Stimulated activated CD4-positive, alpha-beta T cell treated with anti-CD3 and anti-CD28 coated beads, Interleukin-1b, Interleukin-23, amount 100 ng/mL, for 48 hours (primary cell): Measurements from ENCODE around the gene MAP7D1.

Source experiments
- DNase-seq: peaks from one replicate; pipeline ENCODE4 v3.0.0-alpha.2; 2020

Gene MAP7D1

GRCh38 chr1:36128126-36128904 lies 27.6 kb upstream of the MAP7D1 start:
- no peak for DNase-seq

- DNase-seq = no peak
Observed at GRCh38 chr1:36128905-36129206, 27.1 kb upstream of the MAP7D1 start.

- DNase-seq = no peak
Observed at GRCh38 chr1:36132029-36132428, 23.9 kb upstream of the MAP7D1 start.

- DNase-seq = no peak
Observed at GRCh38 chr1:36133484-36133883, 22.5 kb upstream of the MAP7D1 start.

GRCh38 chr1:36134031-36134430 lies 21.9 kb upstream of the MAP7D1 start:
- no peak for DNase-seq

- DNase-seq = peak; percentile 26
Observed at GRCh38 chr1:36134505-36135329, 21.2 kb upstream of the MAP7D1 start.

- no peak for DNase-seq
Observed at GRCh38 chr1:36135330-36135667, 20.7 kb upstream of the MAP7D1 start.

GRCh38 chr1:36135796-36136195 lies 20.2 kb upstream of the MAP7D1 start:
- no peak for DNase-seq

- no peak for DNase-seq
Observed at GRCh38 chr1:36136535-36136934, 19.4 kb upstream of the MAP7D1 start.

- no peak for DNase-seq
Observed at GRCh38 chr1:36137226-36137625, 18.7 kb upstream of the MAP7D1 start.

- no peak for DNase-seq
Observed at GRCh38 chr1:36137776-36138175, 18.2 kb upstream of the MAP7D1 start.

- no peak for DNase-seq
Observed at GRCh38 chr1:36139521-36139920, 16.4 kb upstream of the MAP7D1 start.

GRCh38 chr1:36142121-36142520 lies 13.8 kb upstream of the MAP7D1 start:
- DNase-seq = no peak

GRCh38 chr1:36143424-36143823 lies 12.5 kb upstream of the MAP7D1 start:
- no peak for DNase-seq

- no peak for DNase-seq
Observed at GRCh38 chr1:36144413-36144812, 11.5 kb upstream of the MAP7D1 start.

GRCh38 chr1:36148821-36149236 lies 7.1 kb upstream of the MAP7D1 start:
- no peak for DNase-seq

- peak; percentile 100 for DNase-seq
Observed at GRCh38 chr1:36149237-36149972, 6.6 kb upstream of the MAP7D1 start, which contains the start of gene TRAPPC3. TRAPPC3 (minus strand) TSS chr1:36149486; CDS start chr1:36149378, 108 bp downstream.

GRCh38 chr1:36149973-36150295 lies 6.0 kb upstream of the MAP7D1 start:
- DNase-seq = no peak

- DNase-seq = peak; percentile 80
Observed at GRCh38 chr1:36150296-36151133, 5.4 kb upstream of the MAP7D1 start.

- DNase-seq = no peak
Observed at GRCh38 chr1:36151134-36151844, 4.7 kb upstream of the MAP7D1 start.

- DNase-seq = no peak
Observed at GRCh38 chr1:36151845-36152203, 4.1 kb upstream of the MAP7D1 start.

- DNase-seq = no peak
Observed at GRCh38 chr1:36153476-36153875, 2.5 kb upstream of the MAP7D1 start.
